CD14-positive monocyte (primary cell): Measurements from ENCODE around the gene AP3B2. TPM values are rescaled to one million over a fixed set of nuclear protein-coding genes. Genes with fewer than 3 reads are reported as not detected.

ENCODE experiments used
- DNase-seq, 3 donors: peaks; one replicate each; pipeline ENCODE4 v3.0.0-alpha.2; 2011 to 2022
- H2AFZ ChIP-seq: 2 replicates; pipeline ENCODE4 v1.6.0; 2012; ENCODE audit warnings: mild to moderate bottlenecking, low read depth, low read length, inconsistent platforms; ENCODE audit not compliant: insufficient read depth, poor library complexity, severe bottlenecking
- H3K27ac ChIP-seq, 2 donors: 1 replicate in 1 of 2; 2 replicates in 1 of 2; pipeline ENCODE4 v1.5.1; 2012 to 2013; ENCODE audit warnings: low read length in 2 of 2, control low read depth in 1 of 2, inconsistent platforms in 1 of 2, low read depth in 1 of 2, mild to moderate bottlenecking in 1 of 2
- H3K27me3 ChIP-seq, 2 donors: one replicate each; pipeline versions ENCODE4 v1.6.0 to v1.6.1; 2011 to 2013; ENCODE audit warnings: low read length in 2 of 2; ENCODE audit not compliant: control insufficient read depth in 2 of 2, insufficient read depth in 2 of 2
- H3K36me3 ChIP-seq, 2 donors: replicated peaks in 1 of 2; 1 replicate in 1 of 2; 2 replicates in 1 of 2; pipeline versions ENCODE4 v1.5.1 to v1.6.1; 2012 to 2013; ENCODE audit warnings: low read length in 2 of 2, control low read depth in 1 of 2, inconsistent platforms in 1 of 2, mild to moderate bottlenecking in 1 of 2; ENCODE audit not compliant: insufficient read depth in 2 of 2, control insufficient read depth in 1 of 2
- H3K4me1 ChIP-seq, 2 donors: 1 replicate in 1 of 2; 2 replicates in 1 of 2; pipeline versions ENCODE4 v1.5.1 to v1.6.1; 2012 to 2013; ENCODE audit warnings: low read length in 2 of 2, control low read depth in 1 of 2, inconsistent platforms in 1 of 2, mild to moderate bottlenecking in 1 of 2, moderate library complexity in 1 of 2; ENCODE audit not compliant: insufficient read depth in 2 of 2, control insufficient read depth in 1 of 2
- H3K4me2 ChIP-seq: replicated peaks from 2 replicates; pipeline ENCODE3; 2012; ENCODE audit warnings: low read length, moderate library complexity, mild to moderate bottlenecking; ENCODE audit not compliant: poor library complexity, severe bottlenecking; ENCODE audit errors: extremely low read depth
- H3K4me3 ChIP-seq, 3 experiments: fragments of 200-600 bp in 1 of 3; sonication (generic) in 1 of 3; replicated peaks in 1 of 3; 1 replicate in 2 of 3; 2 replicates in 1 of 3; pipeline ENCODE4 v1.5.1; 2011 to 2013; ENCODE audit warnings: low read length in 3 of 3, mild to moderate bottlenecking in 3 of 3, control low read depth in 2 of 3, low read depth in 2 of 3, inconsistent platforms in 1 of 3, moderate library complexity in 1 of 3
- H3K79me2 ChIP-seq: 2 replicates; pipeline ENCODE4 v1.6.0; 2012; ENCODE audit warnings: mild to moderate bottlenecking, control low read depth, inconsistent platforms, low read length, moderate library complexity; ENCODE audit not compliant: insufficient read depth
- H3K9ac ChIP-seq: 2 replicates; pipeline ENCODE4 v1.6.0; 2017; ENCODE audit warnings: low read length, mild to moderate bottlenecking; ENCODE audit not compliant: insufficient read depth, poor library complexity, severe bottlenecking
- H3K9me3 ChIP-seq, 2 donors: replicated peaks in 1 of 2; 1 replicate in 1 of 2; 2 replicates in 1 of 2; pipeline versions ENCODE4 v1.5.1 to v1.6.1; 2012 to 2013; ENCODE audit warnings: low read length in 2 of 2, control low read depth in 1 of 2; ENCODE audit not compliant: control insufficient read depth in 1 of 2, insufficient read depth in 1 of 2
- H4K20me1 ChIP-seq: 2 replicates; pipeline ENCODE4 v1.6.0; 2012; ENCODE audit warnings: mild to moderate bottlenecking, low read length, control low read depth, moderate library complexity; ENCODE audit not compliant: insufficient read depth
- H3K27ac Mint-ChIP-seq, 7 donors: one replicate each; pipeline ENCODE4 v1.8.0; 2020; ENCODE audit warnings: mild to moderate bottlenecking in 7 of 7, mixed read lengths in 7 of 7, moderate library complexity in 6 of 7, inconsistent platforms in 2 of 7
- H3K27me3 Mint-ChIP-seq, 3 donors: one replicate each; pipeline ENCODE4 v1.8.0; 2021 to 2022; ENCODE audit warnings: low read depth in 3 of 3, mild to moderate bottlenecking in 3 of 3, mixed read lengths in 3 of 3, moderate library complexity in 3 of 3, inconsistent platforms in 1 of 3
- H3K36me3 Mint-ChIP-seq, 2 donors: one replicate each; pipeline ENCODE4 v1.8.0; 2020; ENCODE audit warnings: mixed read lengths in 2 of 2, inconsistent platforms in 1 of 2, mild to moderate bottlenecking in 1 of 2
- H3K4me1 Mint-ChIP-seq: one replicate; pipeline ENCODE4 v1.8.0; 2020; ENCODE audit warnings: mild to moderate bottlenecking, mixed read lengths
- H3K4me3 Mint-ChIP-seq, 2 donors: one replicate each; pipeline ENCODE4 v1.8.0; 2020; ENCODE audit warnings: mild to moderate bottlenecking in 2 of 2, mixed read lengths in 2 of 2, moderate library complexity in 1 of 2
- H3K9me3 Mint-ChIP-seq, 7 donors: one replicate each; pipeline ENCODE4 v1.8.0; 2020 to 2022; ENCODE audit warnings: mixed read lengths in 7 of 7, mild to moderate bottlenecking in 6 of 7, moderate library complexity in 6 of 7, inconsistent platforms in 2 of 7
- WGBS: methylation state at CpG from one replicate; pipeline ENCODE4 v1.1.5; 2013; ENCODE audit warnings: missing lambda C conversion rate; ENCODE audit not compliant: insufficient coverage; 5-methylcytosine and 5-hydroxymethylcytosine counted together
- intact Hi-C, 2 donors: fragments of 100-400 bp; cut with micrococcal nuclease; formaldehyde crosslinking; loops; one replicate each; pipeline versions ENCODE4 v1.15.0 to v1.15.1; 2023
- polyA plus RNA-seq, 3 donors: library from polyadenylated mRNA; depleted of rRNA in 1 of 3; unstranded in 2 of 3; stranded (reverse) in 1 of 3; fragments of 300-500 nt in 2 of 3; fragments of >200 nt in 1 of 3; fragmentation: Illumina TruSeq in 2 of 3; gene quantifications; 1 replicate in 2 of 3; 2 replicates in 1 of 3; pipeline ENCODE4 v1.2.3, GENCODE V29; 2012 to 2021
- TF ChIP-seq, protein P1 (sequence below): fragments of 200-600 bp; IDR thresholded peaks from one replicate; pipeline ENCODE4 v1.8.0; 2022; ENCODE audit warnings: antibody characterized with exemption, mild to moderate bottlenecking

Gene AP3B2
- polyA plus RNA-seq, 3 donors: 0.85 to 0.95 TPM; not detected in 1

DNA sequence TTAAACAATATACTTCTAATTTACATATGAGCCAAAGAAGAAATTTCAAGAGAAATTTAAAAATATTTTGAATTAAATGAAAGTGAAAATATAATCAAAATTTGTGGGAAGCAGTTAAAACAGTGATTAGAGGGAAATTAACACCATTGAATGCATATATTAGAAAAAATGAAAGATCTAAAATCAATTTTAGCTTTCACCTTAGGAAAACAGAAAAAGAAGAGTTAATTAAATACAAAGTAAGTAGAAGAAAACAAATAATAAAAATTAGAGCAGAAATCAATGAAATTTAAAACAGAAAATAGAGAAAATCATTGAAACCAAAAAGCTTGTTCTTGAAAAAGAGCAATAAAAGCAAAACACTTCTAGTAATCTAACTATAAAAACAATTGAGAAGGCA lies 38.6 kb upstream of the AP3B2 start:
- peaks cover 0 to 2% (median 1%) of the 10 kb centered on the region in 3 donors for H3K27me3 Mint-ChIP-seq
- no peak overlapping the region for H3K9ac ChIP-seq
- no peak overlapping the region for H3K27ac ChIP-seq
- no peak for DNase-seq
- H3K9me3 Mint-ChIP-seq: no peaks in the 10 kb centered on the region
- no peak overlapping the region for H3K4me3 Mint-ChIP-seq
- TF ChIP-seq, protein P1, sequence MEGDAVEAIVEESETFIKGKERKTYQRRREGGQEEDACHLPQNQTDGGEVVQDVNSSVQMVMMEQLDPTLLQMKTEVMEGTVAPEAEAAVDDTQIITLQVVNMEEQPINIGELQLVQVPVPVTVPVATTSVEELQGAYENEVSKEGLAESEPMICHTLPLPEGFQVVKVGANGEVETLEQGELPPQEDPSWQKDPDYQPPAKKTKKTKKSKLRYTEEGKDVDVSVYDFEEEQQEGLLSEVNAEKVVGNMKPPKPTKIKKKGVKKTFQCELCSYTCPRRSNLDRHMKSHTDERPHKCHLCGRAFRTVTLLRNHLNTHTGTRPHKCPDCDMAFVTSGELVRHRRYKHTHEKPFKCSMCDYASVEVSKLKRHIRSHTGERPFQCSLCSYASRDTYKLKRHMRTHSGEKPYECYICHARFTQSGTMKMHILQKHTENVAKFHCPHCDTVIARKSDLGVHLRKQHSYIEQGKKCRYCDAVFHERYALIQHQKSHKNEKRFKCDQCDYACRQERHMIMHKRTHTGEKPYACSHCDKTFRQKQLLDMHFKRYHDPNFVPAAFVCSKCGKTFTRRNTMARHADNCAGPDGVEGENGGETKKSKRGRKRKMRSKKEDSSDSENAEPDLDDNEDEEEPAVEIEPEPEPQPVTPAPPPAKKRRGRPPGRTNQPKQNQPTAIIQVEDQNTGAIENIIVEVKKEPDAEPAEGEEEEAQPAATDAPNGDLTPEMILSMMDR: no peak
- peaks cover 3 to 11% of the 10 kb centered on the region in 2 donors for H3K36me3 ChIP-seq
- intact Hi-C loops: no loop called here
- peaks cover 28% of the 10 kb centered on the region for H3K79me2 ChIP-seq
- H3K4me2 ChIP-seq: no peak overlapping the region
- peaks cover 17% of the 10 kb centered on the region for H4K20me1 ChIP-seq
- H2AFZ ChIP-seq: no peak overlapping the region
- peaks cover 31% of the 10 kb centered on the region for H3K4me1 Mint-ChIP-seq
- no peaks in the 10 kb centered on the region for H3K27me3 ChIP-seq
- H3K36me3 Mint-ChIP-seq: peaks cover 12 to 14% of the 10 kb centered on the region in 2 donors
- no peaks in the 10 kb centered on the region for H3K9me3 ChIP-seq
- no peak overlapping the region for H3K27ac Mint-ChIP-seq
- H3K4me1 ChIP-seq: peaks cover 24 to 28% of the 10 kb centered on the region in 2 donors
- H3K4me3 ChIP-seq: no peak overlapping the region

DNA sequence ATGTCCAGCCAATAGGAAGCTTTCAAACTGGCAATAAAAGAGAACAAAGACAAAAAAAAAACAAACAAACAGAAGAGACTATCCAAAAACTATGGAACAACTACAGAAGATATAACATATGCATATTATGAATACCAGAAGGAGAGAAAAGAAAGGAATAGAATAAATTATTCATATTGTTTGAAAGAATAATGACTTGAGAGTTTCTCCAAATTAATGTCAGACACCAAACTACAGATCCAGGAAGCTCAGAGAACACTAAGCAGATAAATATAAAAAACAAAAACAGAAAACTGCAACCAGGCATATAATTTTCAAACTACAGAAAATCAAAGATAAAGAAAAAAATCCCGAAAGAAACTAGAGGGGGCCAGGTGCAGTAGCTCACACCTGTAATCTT lies 34.1 kb upstream of the AP3B2 start:
- Histone ChIP-seq H3K36me3 (no peaks in the 10 kb centered on the region), H2AFZ (no peak overlapping the region), H3K9me3 (no peaks in the 10 kb centered on the region), H3K79me2 (no peaks in the 10 kb centered on the region), H3K4me3 (no peak overlapping the region), H3K9ac (no peak overlapping the region), H3K4me1 (no peaks in the 10 kb centered on the region), H3K27me3 (no peaks in the 10 kb centered on the region), H3K27ac (no peak overlapping the region), H3K4me2 (no peak overlapping the region), H4K20me1 (no peaks in the 10 kb centered on the region)
- WGBS: no CpG with 5 or more reads among the region's 1 CpG
- Mint-ChIP-seq H3K27ac (no peak overlapping the region), H3K4me1 (no peaks in the 10 kb centered on the region), H3K27me3 (peaks cover 0 to 3% (median 1%) of the 10 kb centered on the region in 3 donors), H3K36me3 (peaks cover 1 to 3% of the 10 kb centered on the region in 2 donors), H3K4me3 (no peak overlapping the region), H3K9me3 (no peaks in the 10 kb centered on the region)
- DNase-seq: no peak
- TF ChIP-seq, protein P1: no peak
- intact Hi-C loops: no loop called here
